K562 (cell line): Measurements from ENCODE around the gene ALDH16A1. TPM values are rescaled to one million over a fixed set of nuclear protein-coding genes. Genes with fewer than 3 reads are reported as not detected.

Experiments
- CEBPG ChIP-seq, 3 experiments: fragments of 200-800 bp in 1 of 3; sonication (Bioruptor generic) in 1 of 3; sonication (generic) in 1 of 3; formaldehyde crosslinking in 1 of 3; IDR thresholded peaks in 2 of 3; conservative IDR thresholded peaks in 1 of 3; 2 replicates each; pipeline versions ENCODE4 v1.6.1 to v1.8.0; 2016 to 2022; ENCODE audit warnings: missing compliant biosample characterization in 2 of 3, missing genetic modification characterization in 2 of 3, mild to moderate bottlenecking in 1 of 3, missing genetic modification reagents in 1 of 3
- ESRRB ChIP-seq: fragments of 250-450 bp; sonication (Bioruptor Pico); IDR thresholded peaks from 2 replicates; pipeline ENCODE4 v1.5.0; 2020; ENCODE audit warnings: mild to moderate bottlenecking, moderate library complexity, borderline replicate concordance
- FIP1L1 ChIP-seq: fragments of 200-400 bp; formaldehyde crosslinking; IDR thresholded peaks from 2 replicates; pipeline ENCODE4 v1.6.1; 2018; ENCODE audit warnings: mild to moderate bottlenecking, low read depth, low read length; ENCODE audit not compliant: poor library complexity, severe bottlenecking
- KDM1A ChIP-seq, 2 experiments: fragments of 450-650 bp; IDR thresholded peaks; 2 replicates each; pipeline ENCODE4 v1.6.1; 2016; ENCODE audit warnings: mild to moderate bottlenecking in 2 of 2
- MEF2D ChIP-seq: conservative IDR thresholded peaks from 2 replicates; pipeline ENCODE4 v1.6.1; 2016; ENCODE audit warnings: low read depth, missing genetic modification characterization, missing compliant biosample characterization
- POLR2G ChIP-seq: fragments of 200-400 bp; formaldehyde crosslinking; IDR thresholded peaks from 2 replicates; pipeline ENCODE4 v1.6.1; 2017; ENCODE audit warnings: low read depth, mild to moderate bottlenecking, antibody characterized with exemption, low read length, moderate library complexity
- RAD51 ChIP-seq: fragments of 450-650 bp; IDR thresholded peaks from 2 replicates; pipeline ENCODE4 v1.7.1; 2016; ENCODE audit warnings: low read depth, mild to moderate bottlenecking, borderline replicate concordance
- RBM39 ChIP-seq: fragments of 200-400 bp; formaldehyde crosslinking; optimal IDR thresholded peaks from 2 replicates; pipeline ENCODE3; 2018; ENCODE audit warnings: low read depth, low read length
- TAF7 ChIP-seq: fragments of 450-650 bp; IDR thresholded peaks from 2 replicates; pipeline ENCODE4 v1.6.1; 2016; ENCODE audit warnings: missing genetic modification characterization, missing compliant biosample characterization
- ZFP36 ChIP-seq: fragments of 150-350 bp; IDR thresholded peaks from 2 replicates; pipeline ENCODE4 v1.6.1; 2018; ENCODE audit warnings: low read length, low read depth; ENCODE audit not compliant: partially characterized antibody
- ZNF24 ChIP-seq: fragments of 450-650 bp; IDR thresholded peaks from 2 replicates; pipeline ENCODE4 v1.6.1; 2016
- polyA plus RNA-seq, 8 experiments: library from polyadenylated mRNA; depleted of rRNA in 4 of 8; stranded (reverse) in 5 of 8; unstranded in 3 of 8; fragments of >200 nt; fragmentation: Nextera tagmentation in 2 of 8; fragmentation: Illumina TruSeq in 1 of 8; extraction: Ambion mirVana in 2 of 8; extraction: Trizol in 1 of 8; gene quantifications; 2 replicates each; pipeline versions ENCODE4 v1.2.1 to v1.2.3, GENCODE V29; 2011 to 2014; ENCODE audit warnings: inconsistent platforms in 1 of 8, missing spikeins in 1 of 8
- total RNA-seq, 7 experiments: library from RNA; depleted of rRNA in 6 of 7; stranded (reverse); fragments of >200 nt in 6 of 7; fragmentation: Illumina TruSeq in 2 of 7; extraction: Trizol in 2 of 7; gene quantifications; 2 replicates each; pipeline versions ENCODE4 v1.2.1 to v1.2.3, GENCODE V29; 2011 to 2021; ENCODE audit warnings: low replicate concordance in 1 of 7
- TF ChIP-seq, protein P1 (sequence below): sonication (generic); formaldehyde crosslinking; IDR thresholded peaks from 2 replicates; pipeline ENCODE4 v1.8.1; 2023; ENCODE audit warnings: mild to moderate bottlenecking, missing genetic modification reagents
- TF ChIP-seq, protein P2 (sequence below): sonication (generic); formaldehyde crosslinking; IDR thresholded peaks from 2 replicates; pipeline ENCODE4 v1.5.0; 2020; ENCODE audit warnings: missing genetic modification reagents
- TF ChIP-seq, protein P3 (sequence below): IDR thresholded peaks from 2 replicates; pipeline ENCODE4 v1.6.1; 2011; ENCODE audit not compliant: insufficient read length; ENCODE audit errors: extremely low read depth
- TF ChIP-seq, protein P4 (sequence below): fragments of 250-450 bp; sonication (Bioruptor Pico); IDR thresholded peaks from 2 replicates; pipeline ENCODE4 v1.8.0; 2022; ENCODE audit warnings: inconsistent platforms, mild to moderate bottlenecking, moderate library complexity, borderline replicate concordance
- TF ChIP-seq, protein P5 (sequence below): sonication (generic); formaldehyde crosslinking; IDR thresholded peaks from 2 replicates; pipeline ENCODE4 v1.9.0; 2022; ENCODE audit warnings: mild to moderate bottlenecking, missing genetic modification reagents

Gene ALDH16A1
- total and polyA plus RNA-seq, 9 of the 15 experiments (the other 6 are each of a cell fraction or from before 2014, with no cell fraction given) = 2.2 to 52.2 (median 7.6) TPM

DNA sequence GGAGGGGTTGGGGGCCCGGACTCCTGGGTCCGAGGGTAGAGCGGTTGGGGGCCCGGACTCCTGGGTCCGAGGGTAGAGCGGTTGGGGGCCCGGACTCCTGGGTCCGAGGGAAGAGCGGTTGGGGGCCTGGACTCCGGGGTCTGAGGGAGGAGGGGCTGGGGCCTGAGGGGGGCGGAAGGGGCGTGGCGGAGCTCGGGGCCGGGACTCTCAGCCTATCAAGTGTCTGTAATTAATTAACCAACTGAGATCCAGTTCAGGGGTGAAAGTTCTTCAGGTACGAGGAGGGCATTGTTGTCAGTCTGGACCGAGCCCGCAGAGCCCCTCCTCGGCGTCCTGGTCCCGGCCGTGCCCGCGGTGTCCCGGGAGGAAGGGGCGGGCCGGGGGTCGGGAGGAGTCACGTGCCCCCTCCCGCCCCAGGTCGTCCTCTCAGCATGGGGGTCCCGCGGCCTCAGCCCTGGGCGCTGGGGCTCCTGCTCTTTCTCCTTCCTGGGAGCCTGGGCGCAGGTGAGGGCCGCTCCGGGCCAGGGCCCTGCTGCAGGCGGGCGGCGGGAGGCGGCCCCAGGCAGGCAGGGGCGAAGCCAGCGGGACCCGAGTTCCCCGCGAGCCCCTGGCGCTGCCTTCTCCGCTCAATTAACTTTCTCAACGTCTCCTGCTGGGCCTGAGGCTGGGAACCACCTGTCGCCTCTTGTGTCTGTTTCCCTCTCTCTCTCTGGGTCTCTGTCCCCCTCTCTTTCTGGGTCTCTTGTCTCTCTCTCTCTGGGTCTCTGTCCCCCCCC lies 60.1 kb downstream of the ALDH16A1 start (continued):
- TF ChIP-seq CEBPG (CRISPR knock-in tag; IDR thresholded peaks at IDR 0.05) (no peak), CEBPG (tag; conservative IDR thresholded peaks at IDR 0.05 in 1 of 2, IDR thresholded peaks at IDR 0.05 in 1 of 2) (no peak), FIP1L1 (no peak), ESRRB (CRISPR knock-in tag) (no peak), ZFP36 (no peak), TAF7 (tag) (no peak), ZNF24 (no peak), MEF2D (tag) (no peak), RBM39 (no peak), KDM1A (IDR thresholded peaks at IDR 0.05) (no peak), POLR2G (peak; percentile 18; the same call in 1 of the 2 replicates), RAD51 (peak; percentile 11; the same call in 1 of the 2 replicates)
- TF ChIP-seq, protein P1, sequence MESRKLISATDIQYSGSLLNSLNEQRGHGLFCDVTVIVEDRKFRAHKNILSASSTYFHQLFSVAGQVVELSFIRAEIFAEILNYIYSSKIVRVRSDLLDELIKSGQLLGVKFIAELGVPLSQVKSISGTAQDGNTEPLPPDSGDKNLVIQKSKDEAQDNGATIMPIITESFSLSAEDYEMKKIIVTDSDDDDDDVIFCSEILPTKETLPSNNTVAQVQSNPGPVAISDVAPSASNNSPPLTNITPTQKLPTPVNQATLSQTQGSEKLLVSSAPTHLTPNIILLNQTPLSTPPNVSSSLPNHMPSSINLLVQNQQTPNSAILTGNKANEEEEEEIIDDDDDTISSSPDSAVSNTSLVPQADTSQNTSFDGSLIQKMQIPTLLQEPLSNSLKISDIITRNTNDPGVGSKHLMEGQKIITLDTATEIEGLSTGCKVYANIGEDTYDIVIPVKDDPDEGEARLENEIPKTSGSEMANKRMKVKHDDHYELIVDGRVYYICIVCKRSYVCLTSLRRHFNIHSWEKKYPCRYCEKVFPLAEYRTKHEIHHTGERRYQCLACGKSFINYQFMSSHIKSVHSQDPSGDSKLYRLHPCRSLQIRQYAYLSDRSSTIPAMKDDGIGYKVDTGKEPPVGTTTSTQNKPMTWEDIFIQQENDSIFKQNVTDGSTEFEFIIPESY (CRISPR knock-in tag) = peak; percentile 76
- TF ChIP-seq, protein P2, sequence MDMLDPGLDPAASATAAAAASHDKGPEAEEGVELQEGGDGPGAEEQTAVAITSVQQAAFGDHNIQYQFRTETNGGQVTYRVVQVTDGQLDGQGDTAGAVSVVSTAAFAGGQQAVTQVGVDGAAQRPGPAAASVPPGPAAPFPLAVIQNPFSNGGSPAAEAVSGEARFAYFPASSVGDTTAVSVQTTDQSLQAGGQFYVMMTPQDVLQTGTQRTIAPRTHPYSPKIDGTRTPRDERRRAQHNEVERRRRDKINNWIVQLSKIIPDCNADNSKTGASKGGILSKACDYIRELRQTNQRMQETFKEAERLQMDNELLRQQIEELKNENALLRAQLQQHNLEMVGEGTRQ = peak; percentile 64
- TF ChIP-seq, protein P3, sequence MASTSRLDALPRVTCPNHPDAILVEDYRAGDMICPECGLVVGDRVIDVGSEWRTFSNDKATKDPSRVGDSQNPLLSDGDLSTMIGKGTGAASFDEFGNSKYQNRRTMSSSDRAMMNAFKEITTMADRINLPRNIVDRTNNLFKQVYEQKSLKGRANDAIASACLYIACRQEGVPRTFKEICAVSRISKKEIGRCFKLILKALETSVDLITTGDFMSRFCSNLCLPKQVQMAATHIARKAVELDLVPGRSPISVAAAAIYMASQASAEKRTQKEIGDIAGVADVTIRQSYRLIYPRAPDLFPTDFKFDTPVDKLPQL = no peak
- TF ChIP-seq, protein P4, sequence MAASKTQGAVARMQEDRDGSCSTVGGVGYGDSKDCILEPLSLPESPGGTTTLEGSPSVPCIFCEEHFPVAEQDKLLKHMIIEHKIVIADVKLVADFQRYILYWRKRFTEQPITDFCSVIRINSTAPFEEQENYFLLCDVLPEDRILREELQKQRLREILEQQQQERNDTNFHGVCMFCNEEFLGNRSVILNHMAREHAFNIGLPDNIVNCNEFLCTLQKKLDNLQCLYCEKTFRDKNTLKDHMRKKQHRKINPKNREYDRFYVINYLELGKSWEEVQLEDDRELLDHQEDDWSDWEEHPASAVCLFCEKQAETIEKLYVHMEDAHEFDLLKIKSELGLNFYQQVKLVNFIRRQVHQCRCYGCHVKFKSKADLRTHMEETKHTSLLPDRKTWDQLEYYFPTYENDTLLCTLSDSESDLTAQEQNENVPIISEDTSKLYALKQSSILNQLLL (CRISPR knock-in tag) = no peak
- TF ChIP-seq, protein P5, sequence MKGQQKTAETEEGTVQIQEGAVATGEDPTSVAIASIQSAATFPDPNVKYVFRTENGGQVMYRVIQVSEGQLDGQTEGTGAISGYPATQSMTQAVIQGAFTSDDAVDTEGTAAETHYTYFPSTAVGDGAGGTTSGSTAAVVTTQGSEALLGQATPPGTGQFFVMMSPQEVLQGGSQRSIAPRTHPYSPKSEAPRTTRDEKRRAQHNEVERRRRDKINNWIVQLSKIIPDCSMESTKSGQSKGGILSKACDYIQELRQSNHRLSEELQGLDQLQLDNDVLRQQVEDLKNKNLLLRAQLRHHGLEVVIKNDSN (CRISPR knock-in tag) = peak; percentile 56
